ENCODE data around the gene GTPBP2.

DNA sequence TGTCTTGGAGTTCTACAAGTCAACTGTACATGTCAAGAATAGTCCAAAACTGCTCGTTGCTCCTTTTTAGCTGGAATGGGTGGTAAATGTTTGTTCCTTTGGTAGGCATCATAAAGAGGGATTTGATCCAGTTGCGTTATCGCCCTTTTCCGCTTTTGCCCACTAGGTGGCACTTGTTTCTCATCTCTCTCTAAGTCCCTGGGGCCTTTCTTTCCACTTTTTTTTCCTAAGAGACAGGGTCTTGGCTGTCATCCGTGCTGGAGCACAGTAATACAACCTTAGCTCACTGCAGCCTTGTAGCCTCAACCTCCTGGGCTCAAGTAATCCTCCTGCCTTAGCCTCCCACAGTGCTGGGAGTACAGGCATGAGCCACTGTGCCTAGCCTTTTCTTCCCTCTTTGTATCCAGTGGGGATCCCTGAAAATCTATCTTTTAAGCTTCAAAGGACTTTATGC, 20.7 kb downstream of the GTPBP2 start:
- TF ChIP-seq SMC3 (IDR thresholded peaks at IDR 0.05; ENCODE audit: low read depth, low read length) (peak; percentile 48), FOSL2 (IDR thresholded peaks at IDR 0.05; ENCODE audit: borderline replicate concordance, low read depth) (no peak), EZH2phosphoT487 (IDR thresholded peaks at IDR 0.05; ENCODE audit: borderline replicate concordance, low read depth) (no peak), JUND (IDR thresholded peaks at IDR 0.05) (no peak)
- TF ChIP-seq, protein P1, sequence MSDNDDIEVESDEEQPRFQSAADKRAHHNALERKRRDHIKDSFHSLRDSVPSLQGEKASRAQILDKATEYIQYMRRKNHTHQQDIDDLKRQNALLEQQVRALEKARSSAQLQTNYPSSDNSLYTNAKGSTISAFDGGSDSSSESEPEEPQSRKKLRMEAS (IDR thresholded peaks at IDR 0.05; ENCODE audit: low read depth), result no peak
- TF ChIP-seq, protein P2, sequence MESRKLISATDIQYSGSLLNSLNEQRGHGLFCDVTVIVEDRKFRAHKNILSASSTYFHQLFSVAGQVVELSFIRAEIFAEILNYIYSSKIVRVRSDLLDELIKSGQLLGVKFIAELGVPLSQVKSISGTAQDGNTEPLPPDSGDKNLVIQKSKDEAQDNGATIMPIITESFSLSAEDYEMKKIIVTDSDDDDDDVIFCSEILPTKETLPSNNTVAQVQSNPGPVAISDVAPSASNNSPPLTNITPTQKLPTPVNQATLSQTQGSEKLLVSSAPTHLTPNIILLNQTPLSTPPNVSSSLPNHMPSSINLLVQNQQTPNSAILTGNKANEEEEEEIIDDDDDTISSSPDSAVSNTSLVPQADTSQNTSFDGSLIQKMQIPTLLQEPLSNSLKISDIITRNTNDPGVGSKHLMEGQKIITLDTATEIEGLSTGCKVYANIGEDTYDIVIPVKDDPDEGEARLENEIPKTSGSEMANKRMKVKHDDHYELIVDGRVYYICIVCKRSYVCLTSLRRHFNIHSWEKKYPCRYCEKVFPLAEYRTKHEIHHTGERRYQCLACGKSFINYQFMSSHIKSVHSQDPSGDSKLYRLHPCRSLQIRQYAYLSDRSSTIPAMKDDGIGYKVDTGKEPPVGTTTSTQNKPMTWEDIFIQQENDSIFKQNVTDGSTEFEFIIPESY (IDR thresholded peaks at IDR 0.05; ENCODE audit: borderline replicate concordance, low read depth), result no peak
- TF ChIP-seq, protein P3, sequence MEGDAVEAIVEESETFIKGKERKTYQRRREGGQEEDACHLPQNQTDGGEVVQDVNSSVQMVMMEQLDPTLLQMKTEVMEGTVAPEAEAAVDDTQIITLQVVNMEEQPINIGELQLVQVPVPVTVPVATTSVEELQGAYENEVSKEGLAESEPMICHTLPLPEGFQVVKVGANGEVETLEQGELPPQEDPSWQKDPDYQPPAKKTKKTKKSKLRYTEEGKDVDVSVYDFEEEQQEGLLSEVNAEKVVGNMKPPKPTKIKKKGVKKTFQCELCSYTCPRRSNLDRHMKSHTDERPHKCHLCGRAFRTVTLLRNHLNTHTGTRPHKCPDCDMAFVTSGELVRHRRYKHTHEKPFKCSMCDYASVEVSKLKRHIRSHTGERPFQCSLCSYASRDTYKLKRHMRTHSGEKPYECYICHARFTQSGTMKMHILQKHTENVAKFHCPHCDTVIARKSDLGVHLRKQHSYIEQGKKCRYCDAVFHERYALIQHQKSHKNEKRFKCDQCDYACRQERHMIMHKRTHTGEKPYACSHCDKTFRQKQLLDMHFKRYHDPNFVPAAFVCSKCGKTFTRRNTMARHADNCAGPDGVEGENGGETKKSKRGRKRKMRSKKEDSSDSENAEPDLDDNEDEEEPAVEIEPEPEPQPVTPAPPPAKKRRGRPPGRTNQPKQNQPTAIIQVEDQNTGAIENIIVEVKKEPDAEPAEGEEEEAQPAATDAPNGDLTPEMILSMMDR (IDR thresholded peaks at IDR 0.05), result peak; percentile 88
- TF ChIP-seq, protein P4, sequence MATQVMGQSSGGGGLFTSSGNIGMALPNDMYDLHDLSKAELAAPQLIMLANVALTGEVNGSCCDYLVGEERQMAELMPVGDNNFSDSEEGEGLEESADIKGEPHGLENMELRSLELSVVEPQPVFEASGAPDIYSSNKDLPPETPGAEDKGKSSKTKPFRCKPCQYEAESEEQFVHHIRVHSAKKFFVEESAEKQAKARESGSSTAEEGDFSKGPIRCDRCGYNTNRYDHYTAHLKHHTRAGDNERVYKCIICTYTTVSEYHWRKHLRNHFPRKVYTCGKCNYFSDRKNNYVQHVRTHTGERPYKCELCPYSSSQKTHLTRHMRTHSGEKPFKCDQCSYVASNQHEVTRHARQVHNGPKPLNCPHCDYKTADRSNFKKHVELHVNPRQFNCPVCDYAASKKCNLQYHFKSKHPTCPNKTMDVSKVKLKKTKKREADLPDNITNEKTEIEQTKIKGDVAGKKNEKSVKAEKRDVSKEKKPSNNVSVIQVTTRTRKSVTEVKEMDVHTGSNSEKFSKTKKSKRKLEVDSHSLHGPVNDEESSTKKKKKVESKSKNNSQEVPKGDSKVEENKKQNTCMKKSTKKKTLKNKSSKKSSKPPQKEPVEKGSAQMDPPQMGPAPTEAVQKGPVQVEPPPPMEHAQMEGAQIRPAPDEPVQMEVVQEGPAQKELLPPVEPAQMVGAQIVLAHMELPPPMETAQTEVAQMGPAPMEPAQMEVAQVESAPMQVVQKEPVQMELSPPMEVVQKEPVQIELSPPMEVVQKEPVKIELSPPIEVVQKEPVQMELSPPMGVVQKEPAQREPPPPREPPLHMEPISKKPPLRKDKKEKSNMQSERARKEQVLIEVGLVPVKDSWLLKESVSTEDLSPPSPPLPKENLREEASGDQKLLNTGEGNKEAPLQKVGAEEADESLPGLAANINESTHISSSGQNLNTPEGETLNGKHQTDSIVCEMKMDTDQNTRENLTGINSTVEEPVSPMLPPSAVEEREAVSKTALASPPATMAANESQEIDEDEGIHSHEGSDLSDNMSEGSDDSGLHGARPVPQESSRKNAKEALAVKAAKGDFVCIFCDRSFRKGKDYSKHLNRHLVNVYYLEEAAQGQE (IDR thresholded peaks at IDR 0.05; ENCODE audit: low read depth, low read length), result no peak

Data from SK-N-SH (cell line).